HG03342 (cell line): Measurements from ENCODE around the gene LBHD2.

Source experiments
- ATAC-seq: cut with Tn5 transposase; IDR thresholded peaks from one replicate; pipeline ENCODE4 v1.9.1; 2021; ENCODE audit warnings: mild to moderate bottlenecking, moderate library complexity; ENCODE audit not compliant: unreplicated experiment

LBHD2 gene

GRCh38 chr14:103090481-103091020, 6.5 kb downstream of the LBHD2 start:
- ATAC-seq, result no peak

- peak; percentile 52 for ATAC-seq
Observed at GRCh38 chr14:103091041-103091882, 7.3 kb downstream of the LBHD2 start.

GRCh38 chr14:103091883-103092222, 7.8 kb downstream of the LBHD2 start:
- no peak for ATAC-seq

- no peak for ATAC-seq
Observed at GRCh38 chr14:103093856-103094405, 9.9 kb downstream of the LBHD2 start.

- no peak for ATAC-seq
Observed at GRCh38 chr14:103094406-103095209, 10.6 kb downstream of the LBHD2 start, which contains the start of gene EXOC3L4. EXOC3L4 (plus strand) TSS chr14:103094725; CDS start chr14:103100220, 5,495 bp downstream.

- no peak for ATAC-seq
Observed at GRCh38 chr14:103095210-103095778, 11.3 kb downstream of the LBHD2 start.

GRCh38 chr14:103096387-103096786, 12.4 kb downstream of the LBHD2 start:
- ATAC-seq, result no peak

GRCh38 chr14:103097244-103097993, 13.4 kb downstream of the LBHD2 start:
- no peak for ATAC-seq

GRCh38 chr14:103097994-103098957, 14.3 kb downstream of the LBHD2 start:
- ATAC-seq, result no peak

- ATAC-seq, result no peak
Observed at GRCh38 chr14:103099081-103099732, 15.2 kb downstream of the LBHD2 start.

GRCh38 chr14:103099733-103100280, 15.8 kb downstream of the LBHD2 start:
- no peak for ATAC-seq

GRCh38 chr14:103100281-103101121, 16.5 kb downstream of the LBHD2 start:
- no peak for ATAC-seq

- ATAC-seq, result no peak
Observed at GRCh38 chr14:103101257-103101962, 17.4 kb downstream of the LBHD2 start.

- ATAC-seq, result no peak
Observed at GRCh38 chr14:103101963-103102688, 18.1 kb downstream of the LBHD2 start.

GRCh38 chr14:103102689-103103260, 18.8 kb downstream of the LBHD2 start:
- no peak for ATAC-seq
